ENCODE data around the gene SORL1.
A peak's percentile ranks its signal among the peaks of the same experiment; 100 is the strongest.

The SORL1 gene

DNA sequence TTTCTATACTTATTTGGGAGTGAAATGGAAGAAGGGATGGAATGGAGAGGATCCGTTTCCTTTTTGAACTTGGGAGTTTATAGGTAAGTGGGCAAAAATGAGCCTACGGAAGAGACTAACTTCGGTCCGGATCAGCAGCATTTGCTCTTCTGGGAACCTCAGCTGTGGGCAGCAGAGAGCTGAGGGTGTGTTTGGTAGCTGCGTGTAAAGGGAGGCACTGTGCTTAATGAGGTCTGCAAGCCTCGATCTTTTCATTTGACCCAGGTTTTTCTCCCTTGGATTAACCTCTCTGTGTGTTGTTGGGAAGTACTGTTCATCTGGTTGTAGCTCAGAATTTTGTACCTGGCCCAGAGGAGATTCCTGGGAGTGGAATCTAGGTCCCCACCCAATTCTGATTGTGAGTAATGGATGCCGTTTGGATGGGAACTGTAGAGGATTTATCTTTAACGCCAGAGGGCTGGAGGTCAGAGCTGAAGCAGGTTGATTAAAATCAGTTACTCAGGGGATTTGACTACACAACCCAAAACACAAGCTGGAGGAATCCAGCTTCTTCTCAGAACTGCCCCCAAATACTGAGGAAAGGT, 202.2 kb downstream of the SORL1 start:
- TF ChIP-seq, protein P1, sequence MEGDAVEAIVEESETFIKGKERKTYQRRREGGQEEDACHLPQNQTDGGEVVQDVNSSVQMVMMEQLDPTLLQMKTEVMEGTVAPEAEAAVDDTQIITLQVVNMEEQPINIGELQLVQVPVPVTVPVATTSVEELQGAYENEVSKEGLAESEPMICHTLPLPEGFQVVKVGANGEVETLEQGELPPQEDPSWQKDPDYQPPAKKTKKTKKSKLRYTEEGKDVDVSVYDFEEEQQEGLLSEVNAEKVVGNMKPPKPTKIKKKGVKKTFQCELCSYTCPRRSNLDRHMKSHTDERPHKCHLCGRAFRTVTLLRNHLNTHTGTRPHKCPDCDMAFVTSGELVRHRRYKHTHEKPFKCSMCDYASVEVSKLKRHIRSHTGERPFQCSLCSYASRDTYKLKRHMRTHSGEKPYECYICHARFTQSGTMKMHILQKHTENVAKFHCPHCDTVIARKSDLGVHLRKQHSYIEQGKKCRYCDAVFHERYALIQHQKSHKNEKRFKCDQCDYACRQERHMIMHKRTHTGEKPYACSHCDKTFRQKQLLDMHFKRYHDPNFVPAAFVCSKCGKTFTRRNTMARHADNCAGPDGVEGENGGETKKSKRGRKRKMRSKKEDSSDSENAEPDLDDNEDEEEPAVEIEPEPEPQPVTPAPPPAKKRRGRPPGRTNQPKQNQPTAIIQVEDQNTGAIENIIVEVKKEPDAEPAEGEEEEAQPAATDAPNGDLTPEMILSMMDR (IDR thresholded peaks at IDR 0.05) = no peak
- Histone ChIP-seq H3K79me2 (no peaks in the 10 kb centered on the region), H2AFZ (no peak overlapping the region), H3K27me3 (ENCODE audit: control insufficient read depth, insufficient read depth, low read length) (no peaks in the 10 kb centered on the region), H3K4me1 (peaks cover 4% of the 10 kb centered on the region), H3K36me3 (ENCODE audit: control insufficient read depth, insufficient read depth, low read length) (no peaks in the 10 kb centered on the region), H3K9ac (no peak overlapping the region), H3K27ac (no peak overlapping the region), H3K9me3 (ENCODE audit: control insufficient read depth, low read length) (no peaks in the 10 kb centered on the region), H3K4me2 (ENCODE audit: low read length) (no peak overlapping the region), H3K4me3 (ENCODE audit: low read depth, low read length) (no peak overlapping the region)

DNA sequence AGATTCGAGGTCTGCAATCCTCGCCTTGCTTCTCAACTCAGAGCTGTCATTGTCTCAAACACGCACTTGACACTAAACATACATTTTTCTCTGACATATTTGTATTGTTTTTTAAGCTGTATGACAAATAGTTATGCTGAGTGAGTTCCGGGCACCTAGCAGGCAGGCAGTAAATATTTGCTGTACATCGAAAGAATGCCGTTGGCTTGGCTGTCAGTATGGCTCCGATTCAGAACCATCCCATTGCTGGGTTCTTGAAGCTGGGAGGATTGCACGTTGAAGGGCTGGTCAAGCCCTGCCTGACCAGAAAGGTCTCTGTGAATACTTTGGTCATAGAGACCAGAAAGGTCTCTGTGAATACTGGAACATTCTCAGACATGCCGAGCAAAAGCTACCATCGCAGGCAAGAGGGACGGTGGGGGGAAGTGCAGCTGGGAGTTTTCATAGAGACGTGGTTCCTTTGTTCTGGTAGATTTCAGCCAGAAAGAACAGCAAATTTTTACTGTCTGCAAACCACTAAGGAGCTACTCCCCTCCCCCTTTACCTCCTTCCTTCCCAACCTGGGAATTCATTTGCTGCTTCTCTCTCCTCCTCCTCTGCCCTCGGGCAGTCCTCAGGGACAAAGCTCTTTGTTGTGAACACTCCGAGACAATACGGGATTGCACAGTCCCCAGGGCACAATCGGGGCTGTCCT, 202.9 kb downstream of the SORL1 start:
- TF ChIP-seq, protein P1 (IDR thresholded peaks at IDR 0.05) = no peak
- H3K4me1 ChIP-seq = peaks cover 4% of the 10 kb centered on the region
- no peaks in the 10 kb centered on the region for H3K79me2 ChIP-seq
- peak overlapping the region; percentile 51 for H3K4me3 ChIP-seq (ENCODE audit: low read depth, low read length)
- H3K9me3 ChIP-seq (ENCODE audit: control insufficient read depth, low read length) = no peaks in the 10 kb centered on the region
- no peak overlapping the region for H3K27ac ChIP-seq
- no peaks in the 10 kb centered on the region for H3K36me3 ChIP-seq (ENCODE audit: control insufficient read depth, insufficient read depth, low read length)
- H3K4me2 ChIP-seq (ENCODE audit: low read length) = peak overlapping the region; percentile 84
- H3K9ac ChIP-seq = no peak overlapping the region
- peak overlapping the region; percentile 93 for H2AFZ ChIP-seq
- no peaks in the 10 kb centered on the region for H3K27me3 ChIP-seq (ENCODE audit: control insufficient read depth, insufficient read depth, low read length)

DNA sequence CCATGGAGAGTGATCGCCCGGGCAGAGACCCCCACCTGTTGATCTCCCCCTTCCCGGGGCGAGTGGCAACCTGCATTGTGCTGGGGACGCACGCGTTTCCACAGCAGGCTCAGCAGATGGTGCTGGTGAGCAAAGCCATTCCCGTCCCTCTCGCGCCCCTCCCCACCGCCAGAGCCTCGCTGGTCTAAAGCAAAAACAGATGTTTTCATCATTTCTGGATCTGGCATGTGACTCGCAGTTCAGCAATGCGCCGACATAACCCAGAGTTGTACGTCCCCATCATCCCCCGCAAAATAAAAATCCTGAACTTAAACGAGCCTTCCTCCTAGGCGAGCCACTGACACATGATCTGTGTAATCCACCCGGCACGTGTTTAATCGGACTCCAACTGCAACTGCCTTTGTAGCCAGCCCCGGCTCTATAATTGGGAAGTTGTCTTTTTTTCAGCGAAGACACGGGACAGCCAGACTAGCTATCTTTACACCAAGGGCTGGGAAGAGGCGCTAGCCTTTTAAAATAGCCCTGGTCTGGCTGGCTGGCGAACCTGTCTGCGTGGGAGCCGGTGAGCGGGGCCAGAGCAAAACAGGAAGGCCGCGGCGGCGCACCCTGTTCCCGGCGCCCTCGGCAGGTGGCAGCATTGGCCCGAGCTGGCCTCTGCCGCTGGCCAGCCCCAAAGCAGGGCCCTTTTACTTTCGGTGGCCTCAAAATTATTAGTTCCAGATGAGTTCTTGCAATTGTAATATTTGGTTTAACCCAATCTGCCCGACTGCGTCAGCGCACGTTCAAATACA, 203.6 kb downstream of the SORL1 start:
- TF ChIP-seq, protein P1 (IDR thresholded peaks at IDR 0.05) = peak; percentile 77
- no peak overlapping the region for H3K9ac ChIP-seq
- H3K79me2 ChIP-seq = no peaks in the 10 kb centered on the region
- H3K27me3 ChIP-seq (ENCODE audit: control insufficient read depth, insufficient read depth, low read length) = no peaks in the 10 kb centered on the region
- H3K27ac ChIP-seq = peak overlapping the region; percentile 77
- H3K4me2 ChIP-seq (ENCODE audit: low read length) = peak overlapping the region; percentile 84
- peaks cover 4% of the 10 kb centered on the region for H3K4me1 ChIP-seq
- no peaks in the 10 kb centered on the region for H3K9me3 ChIP-seq (ENCODE audit: control insufficient read depth, low read length)
- H3K36me3 ChIP-seq (ENCODE audit: control insufficient read depth, insufficient read depth, low read length) = no peaks in the 10 kb centered on the region
- peak overlapping the region; percentile 51 for H3K4me3 ChIP-seq (ENCODE audit: low read depth, low read length)
- H2AFZ ChIP-seq = peak overlapping the region; percentile 93

DNA sequence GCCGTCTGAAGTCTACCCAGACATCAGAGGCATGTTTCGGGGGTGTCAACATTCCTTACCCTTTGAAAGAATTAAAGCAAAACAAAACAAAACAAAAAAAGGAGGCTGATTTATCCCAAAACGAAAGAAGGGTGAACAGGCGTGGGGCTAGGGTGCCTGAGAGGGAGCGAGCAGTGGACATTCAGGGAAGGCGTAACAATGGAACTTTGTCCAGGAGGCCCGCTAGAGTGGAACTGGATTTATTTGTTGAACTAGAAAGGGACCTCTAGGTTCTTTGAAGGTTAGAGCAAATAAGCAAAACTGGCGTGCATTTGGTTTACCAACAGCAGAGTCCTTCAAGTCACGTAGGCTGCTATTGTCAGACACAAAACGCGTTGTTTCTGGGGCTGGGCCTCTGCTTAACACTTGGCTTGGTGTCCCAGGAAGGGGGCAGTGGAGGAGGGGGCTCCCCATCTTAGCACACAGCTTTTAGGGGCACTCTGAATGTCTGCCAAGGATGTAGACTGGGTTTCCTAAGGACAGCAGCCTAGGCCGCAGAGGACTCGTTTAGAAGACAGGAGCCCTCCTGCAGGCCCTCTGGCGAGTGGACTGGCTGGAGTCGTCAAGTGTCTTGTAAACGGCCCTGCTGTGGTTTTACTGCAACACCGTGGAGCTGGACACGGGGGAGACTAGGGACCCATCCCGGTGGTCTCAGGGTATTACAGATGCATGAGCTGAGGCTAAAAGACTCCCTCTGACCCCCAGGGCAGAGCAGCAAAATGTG, 204.4 kb downstream of the SORL1 start:
- Histone ChIP-seq H3K4me2 (ENCODE audit: low read length) (peak overlapping the region; percentile 84), H3K9me3 (ENCODE audit: control insufficient read depth, low read length) (no peaks in the 10 kb centered on the region), H3K9ac (no peak overlapping the region), H3K4me3 (ENCODE audit: low read depth, low read length) (no peak overlapping the region), H3K4me1 (peaks cover 4% of the 10 kb centered on the region), H3K79me2 (no peaks in the 10 kb centered on the region), H3K36me3 (ENCODE audit: control insufficient read depth, insufficient read depth, low read length) (no peaks in the 10 kb centered on the region), H2AFZ (peak overlapping the region; percentile 93), H3K27ac (peak overlapping the region; percentile 77), H3K27me3 (ENCODE audit: control insufficient read depth, insufficient read depth, low read length) (no peaks in the 10 kb centered on the region)
- TF ChIP-seq, protein P1 (IDR thresholded peaks at IDR 0.05) = no peak
